GM12801 (cell line): ENCODE results near the gene TWIST2.

Source experiments
- TF ChIP-seq, protein P1 (sequence below): IDR thresholded peaks from one replicate; pipeline ENCODE4 v1.5.1; 2011; ENCODE audit warnings: control low read depth; ENCODE audit not compliant: insufficient read length; ENCODE audit errors: extremely low read depth

TWIST2 gene

DNA sequence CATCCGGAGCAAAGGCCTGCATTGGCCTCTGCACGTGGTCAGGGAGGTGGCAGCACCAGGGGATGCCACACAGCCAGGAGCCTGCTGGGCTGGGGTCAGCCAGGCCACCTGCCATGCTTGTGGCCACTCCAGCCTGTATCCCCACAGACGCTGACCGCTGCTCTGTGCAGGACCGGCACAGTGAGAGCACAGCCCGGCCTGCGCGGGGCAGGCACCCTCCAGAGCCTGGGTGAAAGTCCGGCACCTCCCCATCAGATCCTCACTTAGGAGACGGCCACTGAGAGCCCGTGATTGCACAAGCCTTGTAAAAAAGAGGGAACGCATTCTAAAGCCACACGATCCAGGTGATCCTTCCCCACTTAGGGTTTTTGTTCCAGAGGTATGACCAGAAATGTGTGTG is 42.2 kb downstream of the TWIST2 start:
- TF ChIP-seq, protein P1, sequence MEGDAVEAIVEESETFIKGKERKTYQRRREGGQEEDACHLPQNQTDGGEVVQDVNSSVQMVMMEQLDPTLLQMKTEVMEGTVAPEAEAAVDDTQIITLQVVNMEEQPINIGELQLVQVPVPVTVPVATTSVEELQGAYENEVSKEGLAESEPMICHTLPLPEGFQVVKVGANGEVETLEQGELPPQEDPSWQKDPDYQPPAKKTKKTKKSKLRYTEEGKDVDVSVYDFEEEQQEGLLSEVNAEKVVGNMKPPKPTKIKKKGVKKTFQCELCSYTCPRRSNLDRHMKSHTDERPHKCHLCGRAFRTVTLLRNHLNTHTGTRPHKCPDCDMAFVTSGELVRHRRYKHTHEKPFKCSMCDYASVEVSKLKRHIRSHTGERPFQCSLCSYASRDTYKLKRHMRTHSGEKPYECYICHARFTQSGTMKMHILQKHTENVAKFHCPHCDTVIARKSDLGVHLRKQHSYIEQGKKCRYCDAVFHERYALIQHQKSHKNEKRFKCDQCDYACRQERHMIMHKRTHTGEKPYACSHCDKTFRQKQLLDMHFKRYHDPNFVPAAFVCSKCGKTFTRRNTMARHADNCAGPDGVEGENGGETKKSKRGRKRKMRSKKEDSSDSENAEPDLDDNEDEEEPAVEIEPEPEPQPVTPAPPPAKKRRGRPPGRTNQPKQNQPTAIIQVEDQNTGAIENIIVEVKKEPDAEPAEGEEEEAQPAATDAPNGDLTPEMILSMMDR: no peak

DNA sequence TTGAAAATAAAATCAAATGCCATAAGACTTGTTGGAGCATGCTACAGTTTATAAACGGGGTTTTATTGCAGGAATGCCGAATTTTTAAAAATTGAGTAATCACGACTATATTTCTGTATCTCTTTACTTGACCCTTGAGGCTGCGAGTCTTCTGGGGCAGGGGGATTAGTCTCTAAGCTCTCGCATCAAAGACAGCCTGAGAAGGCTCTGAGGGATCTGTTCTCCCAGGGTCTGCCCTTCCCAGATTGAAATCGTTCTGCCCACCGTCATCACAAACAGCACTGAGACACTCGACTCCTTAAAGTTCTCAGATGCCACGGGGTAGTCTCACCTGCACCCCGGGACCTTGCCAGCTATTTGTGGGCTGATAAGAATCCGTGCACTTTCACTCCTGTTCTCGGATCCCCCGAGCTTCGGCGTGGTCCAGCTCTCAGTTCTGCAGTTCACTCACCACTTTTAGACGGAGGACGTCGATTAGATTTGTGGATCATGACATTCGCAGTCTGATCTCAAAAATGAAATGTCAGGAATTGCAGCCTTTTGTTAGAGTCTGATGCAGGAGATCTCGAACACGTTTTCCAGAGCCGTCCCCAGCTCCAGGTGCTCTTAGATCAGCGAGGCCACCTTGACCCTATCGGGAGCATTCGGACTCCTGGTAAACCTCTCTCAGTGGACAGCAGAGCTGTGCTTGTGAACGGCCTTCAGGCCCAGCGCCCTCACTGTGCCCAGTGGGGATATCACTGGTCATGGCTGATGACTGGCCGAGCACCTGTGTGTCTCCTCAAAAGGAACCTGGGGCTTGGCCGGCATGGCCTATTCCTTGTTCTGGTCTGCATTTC is 43.0 kb downstream of the TWIST2 start:
- TF ChIP-seq, protein P1: no peak

DNA sequence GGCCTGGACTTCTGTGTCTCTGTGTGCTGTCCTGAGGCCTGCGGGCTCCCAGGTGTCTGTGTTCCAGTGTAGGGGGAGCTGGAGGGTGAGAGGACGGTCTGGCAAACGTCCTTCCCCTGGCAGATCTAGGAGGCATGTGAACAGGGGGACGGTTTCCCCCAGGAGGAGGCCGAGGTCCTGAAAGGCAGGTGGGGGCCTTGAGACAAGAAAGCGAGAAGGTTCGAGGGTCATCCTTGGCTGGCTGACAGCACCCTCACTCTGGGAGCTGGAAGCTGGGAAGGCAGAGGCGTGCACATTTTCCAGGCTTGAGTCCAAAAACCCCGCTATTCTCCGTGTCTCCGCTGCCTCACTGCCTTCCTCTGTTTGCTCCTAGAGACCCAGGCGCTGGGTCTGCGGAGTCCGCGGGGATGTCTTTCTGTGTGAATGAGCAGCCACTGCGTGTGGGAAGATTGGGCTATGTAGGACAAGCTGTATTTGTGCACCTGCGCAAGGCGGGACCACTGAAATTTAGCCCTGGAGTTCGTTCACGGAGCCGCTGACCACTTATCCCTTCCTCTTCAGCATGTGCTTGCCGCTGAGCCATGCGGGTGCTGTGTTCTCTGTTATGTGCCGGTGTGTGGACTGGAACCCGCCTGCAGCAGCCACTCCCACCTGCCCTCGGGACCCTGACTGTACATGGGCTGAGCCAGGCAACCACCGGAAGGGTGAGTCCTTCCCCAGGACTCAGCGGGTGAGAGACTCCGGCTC is 43.7 kb downstream of the TWIST2 start:
- TF ChIP-seq, protein P1: no peak

DNA sequence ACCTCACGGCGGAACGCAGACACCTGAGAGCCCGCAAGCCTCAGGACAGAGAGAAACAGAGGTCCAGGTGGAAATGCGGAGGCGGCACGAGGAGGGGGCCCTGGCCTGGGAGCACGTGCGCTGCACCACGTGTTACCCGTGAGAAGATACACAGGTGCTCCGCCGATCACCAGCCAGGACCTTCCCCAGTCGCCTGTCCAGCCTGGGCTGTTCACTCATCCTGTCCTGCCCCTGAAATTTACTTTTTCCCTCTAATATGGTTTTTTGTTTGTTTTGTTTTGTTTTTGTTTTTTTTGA is 44.3 kb downstream of the TWIST2 start:
- TF ChIP-seq, protein P1: no peak

DNA sequence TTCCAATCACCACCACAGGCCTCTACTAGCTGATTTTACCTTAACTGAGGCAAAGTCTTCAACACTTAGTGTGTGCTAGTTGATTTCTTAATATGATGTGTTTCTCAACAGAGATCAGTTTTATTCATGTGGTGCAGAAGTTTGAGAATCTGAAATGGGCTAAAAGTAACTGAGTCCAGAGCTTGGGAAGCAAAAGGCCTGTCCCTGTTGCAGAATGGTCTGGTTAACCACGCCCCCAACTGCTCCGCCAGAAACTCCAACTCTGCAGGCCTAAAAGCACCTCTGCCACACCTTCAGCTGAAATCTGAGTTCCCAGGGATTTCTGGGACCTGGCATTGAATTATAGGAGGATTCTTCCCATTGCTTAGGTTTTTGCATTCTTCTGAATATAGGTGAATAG is 44.9 kb downstream of the TWIST2 start:
- TF ChIP-seq, protein P1: no peak

DNA sequence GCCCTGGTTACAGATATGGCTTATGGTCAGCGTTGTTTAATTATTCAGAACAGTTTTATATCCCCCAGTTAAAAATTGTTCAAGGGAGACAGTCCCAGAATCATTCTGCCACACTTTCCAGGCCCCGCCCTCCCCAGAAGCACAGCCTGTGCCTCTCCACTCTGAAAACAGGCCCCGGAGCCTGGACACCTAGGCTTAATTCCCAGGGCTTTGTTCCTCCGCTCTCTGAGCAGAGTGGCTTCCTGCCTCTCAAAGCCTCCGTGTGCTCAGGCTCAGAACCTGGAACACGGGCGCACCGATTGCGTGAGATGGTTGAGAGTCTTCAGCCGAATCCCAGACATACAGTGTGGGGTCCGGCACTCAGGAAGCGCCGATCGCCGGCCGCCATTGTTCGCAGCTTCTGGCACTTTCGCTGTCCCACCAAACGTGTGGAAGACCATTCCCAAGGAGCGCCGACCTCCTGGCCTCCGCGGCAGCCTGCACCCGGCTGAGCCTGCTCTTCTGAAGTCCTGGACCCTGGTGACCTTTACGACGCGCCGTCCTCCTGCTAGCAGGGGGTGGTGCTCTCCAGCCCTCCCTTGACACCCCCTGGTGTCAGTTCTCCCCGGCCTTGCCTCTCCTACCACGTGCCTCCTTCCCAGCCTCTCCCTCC is 45.6 kb downstream of the TWIST2 start:
- TF ChIP-seq, protein P1: no peak

DNA sequence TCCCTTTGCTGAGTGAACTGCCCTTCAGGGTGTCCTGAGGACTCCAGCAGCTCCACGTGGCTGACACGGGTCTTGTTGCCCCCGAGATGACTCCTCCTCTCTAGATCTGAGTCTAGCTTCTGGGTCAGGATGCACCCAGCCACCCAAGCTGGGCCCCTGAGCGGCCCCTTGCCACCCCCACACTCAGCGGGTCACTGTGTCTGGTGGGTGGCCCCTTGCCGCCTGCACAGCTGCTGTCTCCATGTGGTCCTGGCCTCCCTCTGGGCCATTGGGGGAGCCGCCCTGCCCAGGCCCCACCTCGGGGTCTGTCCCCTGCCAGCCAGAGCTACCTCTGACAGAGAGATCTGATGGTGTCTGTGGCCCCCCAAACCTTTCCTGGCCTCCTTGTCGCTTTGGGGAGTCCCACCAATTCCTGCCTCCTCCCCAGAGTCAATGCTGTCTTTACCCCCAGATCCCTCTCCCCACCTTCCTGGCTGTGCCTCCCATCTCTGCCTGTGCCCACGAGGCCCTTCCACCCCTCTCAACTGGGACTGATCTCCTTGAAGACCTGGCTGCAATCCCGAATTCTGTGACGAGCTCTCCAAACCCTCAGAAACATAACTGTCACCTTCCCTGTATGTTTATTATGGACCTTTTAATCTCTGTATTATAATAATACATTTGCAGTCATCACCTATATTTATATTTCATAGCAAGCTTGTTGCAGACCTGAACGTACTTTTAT is 46.5 kb downstream of the TWIST2 start:
- TF ChIP-seq, protein P1: no peak
